DOHH2 (cell line): ENCODE measurements around the gene CCDC107.
A peak's percentile ranks its signal among the peaks of the same experiment; 100 is the strongest.

Experiments used
- H3F3A ChIP-seq: fragments of 200-600 bp; sonication (generic), shearing (Covaris generic); 2 replicates; pipeline ENCODE4 v1.6.0; 2016; ENCODE audit warnings: antibody characterized with exemption, mild to moderate bottlenecking; ENCODE audit not compliant: control insufficient read depth, insufficient read depth
- H3K27ac ChIP-seq: fragments of 200-600 bp; sonication (generic); 2 replicates; pipeline ENCODE4 v1.5.1; 2014; ENCODE audit warnings: low read depth, mild to moderate bottlenecking, low read length, moderate library complexity
- H3K27me3 ChIP-seq: fragments of 200-600 bp; sonication (generic); 2 replicates; pipeline ENCODE4 v1.6.1; 2014; ENCODE audit warnings: mild to moderate bottlenecking, low read length, mixed read lengths; ENCODE audit not compliant: control insufficient read depth
- H3K36me3 ChIP-seq: fragments of 200-600 bp; sonication (generic); 2 replicates; pipeline ENCODE4 v1.6.1; 2014; ENCODE audit warnings: mild to moderate bottlenecking, low read length, moderate library complexity, mixed read lengths; ENCODE audit not compliant: control insufficient read depth
- H3K4me1 ChIP-seq: fragments of 200-600 bp; sonication (generic); 2 replicates; pipeline ENCODE4 v1.6.1; 2014; ENCODE audit warnings: mild to moderate bottlenecking, low read length, mixed read lengths; ENCODE audit not compliant: control insufficient read depth
- H3K4me2 ChIP-seq: fragments of 200-600 bp; sonication (generic); 2 replicates; pipeline ENCODE4 v1.6.0; 2014; ENCODE audit warnings: mild to moderate bottlenecking, low read length, moderate library complexity
- H3K4me3 ChIP-seq: fragments of 200-600 bp; sonication (generic); 2 replicates; pipeline ENCODE4 v1.5.1; 2014; ENCODE audit warnings: mild to moderate bottlenecking, low read length, mixed read lengths
- H3K79me2 ChIP-seq: fragments of 200-600 bp; sonication (generic); 2 replicates; pipeline ENCODE4 v1.6.1; 2014; ENCODE audit warnings: mild to moderate bottlenecking, low read length, mixed read lengths; ENCODE audit not compliant: control insufficient read depth
- H3K9me2 ChIP-seq: fragments of 200-600 bp; sonication (generic); replicated peaks from 2 replicates; pipeline ENCODE4 v1.6.1; 2014; ENCODE audit warnings: mild to moderate bottlenecking, low read length, mixed read lengths; ENCODE audit not compliant: control insufficient read depth
- H3K9me3 ChIP-seq: fragments of 200-600 bp; sonication (generic); 2 replicates; pipeline ENCODE4 v1.6.1; 2014; ENCODE audit warnings: antibody characterized with exemption, low read length, mixed read lengths; ENCODE audit not compliant: control insufficient read depth, insufficient read depth
- H4K20me1 ChIP-seq: fragments of 200-600 bp; sonication (generic); 2 replicates; pipeline ENCODE4 v1.6.0; 2014; ENCODE audit warnings: low read depth, mild to moderate bottlenecking, antibody characterized with exemption, low read length, moderate library complexity; ENCODE audit not compliant: control insufficient read depth, insufficient read depth
- EZH2phosphoT487 ChIP-seq: fragments of 200-600 bp; sonication (generic); IDR thresholded peaks from 2 replicates; pipeline ENCODE4 v1.6.1; 2017; ENCODE audit warnings: borderline replicate concordance, mild to moderate bottlenecking, antibody characterized with exemption, low read length, moderate library complexity, mixed read lengths
- TF ChIP-seq, protein P1 (sequence below): fragments of 200-600 bp; sonication (generic); IDR thresholded peaks from one replicate; pipeline ENCODE4 v1.5.1; 2014; ENCODE audit warnings: antibody characterized with exemption, mild to moderate bottlenecking, low read depth, low read length; ENCODE audit not compliant: poor library complexity, severe bottlenecking

CCDC107 gene

DNA sequence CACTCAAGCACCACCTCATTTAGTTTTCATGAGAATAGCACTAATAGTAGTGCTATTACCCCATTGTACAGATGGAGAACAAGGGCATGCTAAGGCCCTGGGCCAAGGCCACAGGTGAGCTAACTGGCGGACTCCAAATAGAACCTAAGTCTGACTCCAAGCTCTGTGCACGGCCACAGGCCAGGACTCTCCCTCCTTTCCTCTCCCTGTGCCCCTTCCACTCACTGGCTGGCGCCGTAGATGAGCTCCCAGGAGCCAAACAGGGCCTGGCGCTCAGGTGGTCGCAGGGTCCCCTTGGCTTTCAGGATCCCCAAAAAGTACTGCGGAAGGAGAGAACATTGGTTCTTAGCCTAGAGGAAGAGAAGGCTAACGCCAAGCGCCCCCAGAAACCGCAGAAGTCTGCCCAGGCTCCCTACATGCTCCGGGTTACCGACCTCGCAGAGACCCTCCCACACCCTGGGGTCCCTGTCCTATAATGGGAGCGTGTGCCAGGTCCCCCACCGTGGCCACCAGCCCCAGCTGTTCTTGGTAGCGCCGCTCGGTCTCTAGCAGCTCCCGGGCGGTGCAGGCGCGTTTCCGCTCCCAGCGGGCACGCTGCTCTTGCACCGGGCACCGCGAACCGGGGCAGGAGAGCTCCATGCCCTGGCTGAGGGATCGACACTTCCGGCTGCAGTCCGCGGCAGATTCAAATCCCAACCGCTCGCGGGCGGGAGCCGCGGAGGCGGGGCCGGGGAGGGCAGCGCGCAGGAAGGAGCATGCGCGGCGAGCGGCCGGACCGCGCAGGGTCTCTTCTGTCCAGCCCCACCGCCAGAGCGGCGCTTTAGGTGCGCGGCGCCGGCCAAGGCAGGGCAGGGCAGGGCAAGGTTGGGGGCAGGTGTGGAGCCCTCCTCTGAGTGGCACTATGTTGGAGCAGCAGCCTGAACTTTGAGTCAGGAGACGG is 6.7 kb downstream of the CCDC107 start, which contains the start of gene ARHGEF39:
Gene ARHGEF39, minus strand, starts transcription at position 665 of the 940 bp plus-strand sequence. Its CDS starts 26 bp downstream, at position 639.
- Histone ChIP-seq H4K20me1 (no peaks in the 10 kb centered on the region), H3K4me2 (peak within 1 kb of the TSS; percentile 89), H3K9me2 (no peaks in the 10 kb centered on the region), H3K27ac (peak within 1 kb of the TSS; percentile 70), H3K4me1 (peaks cover 55% of the 10 kb centered on the region), H3F3A (peaks cover 7% of the 10 kb centered on the region), H3K4me3 (peak within 1 kb of the TSS; percentile 83), H3K27me3 (no peaks in the 10 kb centered on the region), H3K9me3 (no peaks in the 10 kb centered on the region), H3K36me3 (peaks cover 48% of the 10 kb centered on the region), H3K79me2 (peaks cover 35% of the 10 kb centered on the region)
- TF ChIP-seq EZH2phosphoT487 = no peak
- TF ChIP-seq, protein P1, sequence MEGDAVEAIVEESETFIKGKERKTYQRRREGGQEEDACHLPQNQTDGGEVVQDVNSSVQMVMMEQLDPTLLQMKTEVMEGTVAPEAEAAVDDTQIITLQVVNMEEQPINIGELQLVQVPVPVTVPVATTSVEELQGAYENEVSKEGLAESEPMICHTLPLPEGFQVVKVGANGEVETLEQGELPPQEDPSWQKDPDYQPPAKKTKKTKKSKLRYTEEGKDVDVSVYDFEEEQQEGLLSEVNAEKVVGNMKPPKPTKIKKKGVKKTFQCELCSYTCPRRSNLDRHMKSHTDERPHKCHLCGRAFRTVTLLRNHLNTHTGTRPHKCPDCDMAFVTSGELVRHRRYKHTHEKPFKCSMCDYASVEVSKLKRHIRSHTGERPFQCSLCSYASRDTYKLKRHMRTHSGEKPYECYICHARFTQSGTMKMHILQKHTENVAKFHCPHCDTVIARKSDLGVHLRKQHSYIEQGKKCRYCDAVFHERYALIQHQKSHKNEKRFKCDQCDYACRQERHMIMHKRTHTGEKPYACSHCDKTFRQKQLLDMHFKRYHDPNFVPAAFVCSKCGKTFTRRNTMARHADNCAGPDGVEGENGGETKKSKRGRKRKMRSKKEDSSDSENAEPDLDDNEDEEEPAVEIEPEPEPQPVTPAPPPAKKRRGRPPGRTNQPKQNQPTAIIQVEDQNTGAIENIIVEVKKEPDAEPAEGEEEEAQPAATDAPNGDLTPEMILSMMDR = peak; percentile 56

DNA sequence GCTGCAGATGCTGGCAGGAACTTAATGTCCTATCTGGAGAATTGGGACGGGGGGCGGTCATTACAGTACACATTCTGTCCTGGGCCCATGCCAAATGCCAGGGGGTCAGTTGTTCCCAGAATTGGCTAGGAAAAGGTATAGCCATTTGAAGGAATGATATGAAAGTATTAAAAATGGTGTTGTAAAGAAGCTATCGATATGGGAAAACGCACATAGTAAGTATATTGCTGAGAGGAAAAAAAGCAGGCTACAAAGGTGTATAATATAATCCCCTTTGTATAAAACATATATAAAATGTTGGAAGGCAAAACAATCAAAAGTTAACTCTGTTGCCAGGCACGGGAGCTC is 7.4 kb downstream of the CCDC107 start:
- Histone ChIP-seq H3K4me3 (peak overlapping the region; percentile 83), H3K36me3 (peaks cover 43% of the 10 kb centered on the region), H3F3A (peaks cover 7% of the 10 kb centered on the region), H3K4me1 (peaks cover 49% of the 10 kb centered on the region), H4K20me1 (no peaks in the 10 kb centered on the region), H3K27ac (peak overlapping the region; percentile 70), H3K9me3 (no peaks in the 10 kb centered on the region), H3K9me2 (no peaks in the 10 kb centered on the region), H3K4me2 (peak overlapping the region; percentile 89), H3K27me3 (no peaks in the 10 kb centered on the region), H3K79me2 (peaks cover 32% of the 10 kb centered on the region)
- TF ChIP-seq EZH2phosphoT487 = no peak
- TF ChIP-seq, protein P1 = no peak

GRCh38 chr9:35666045-35666444 is 8.0 kb downstream of the CCDC107 start:
- Histone ChIP-seq H3K79me2 (peaks cover 32% of the 10 kb centered on the region), H3K4me1 (peaks cover 43% of the 10 kb centered on the region), H4K20me1 (no peaks in the 10 kb centered on the region), H3K27me3 (no peaks in the 10 kb centered on the region), H3K4me2 (no peak overlapping the region), H3K27ac (no peak overlapping the region), H3K4me3 (no peak overlapping the region), H3K9me3 (no peaks in the 10 kb centered on the region), H3K36me3 (peaks cover 37% of the 10 kb centered on the region), H3F3A (peaks cover 7% of the 10 kb centered on the region), H3K9me2 (no peaks in the 10 kb centered on the region)
- no peak for TF ChIP-seq EZH2phosphoT487
- TF ChIP-seq, protein P1 = no peak
